GM23338 (cell line): Measurements from ENCODE around the gene PRDM5. TPM values are rescaled to one million over a fixed set of nuclear protein-coding genes. Genes with fewer than 3 reads are reported as not detected.

ENCODE experiments used
- ATAC-seq: fragments of 200-7000 bp; cut with Tn5 transposase; 3 replicates; pipeline ENCODE4 v1.9.1; 2020
- DNase-seq: peaks from one replicate; pipeline ENCODE4 v3.0.0-alpha.2; 2015; ENCODE audit warnings: low spot score
- H2AFZ ChIP-seq: fragments of 200-600 bp; sonication (generic); 2 replicates; pipeline ENCODE4 v1.8.0; 2016; ENCODE audit warnings: antibody characterized with exemption, mild to moderate bottlenecking, moderate library complexity
- H3F3A ChIP-seq: fragments of 200-600 bp; sonication (generic); replicated peaks from 2 replicates; pipeline ENCODE4 v1.8.0; 2017; ENCODE audit warnings: antibody characterized with exemption, mixed run types, low read depth
- H3K27ac ChIP-seq: fragments of 200-600 bp; sonication (generic); 2 replicates; pipeline ENCODE4 v1.6.1; 2016; ENCODE audit warnings: low read depth
- H3K27me3 ChIP-seq: fragments of 200-600 bp; sonication (generic); 2 replicates; pipeline ENCODE4 v1.8.0; 2016; ENCODE audit warnings: mild to moderate bottlenecking, mixed run types, moderate library complexity; ENCODE audit not compliant: insufficient read depth
- H3K36me3 ChIP-seq: fragments of 200-600 bp; sonication (generic); 2 replicates; pipeline ENCODE4 v1.8.0; 2016; ENCODE audit warnings: mild to moderate bottlenecking; ENCODE audit not compliant: insufficient read depth
- H3K4me1 ChIP-seq: fragments of 200-600 bp; sonication (generic); 2 replicates; pipeline ENCODE4 v1.8.0; 2016; ENCODE audit warnings: mild to moderate bottlenecking, moderate library complexity; ENCODE audit not compliant: insufficient read depth
- H3K4me2 ChIP-seq: fragments of 200-600 bp; sonication (generic); 2 replicates; pipeline ENCODE4 v1.7.1; 2017; ENCODE audit warnings: mixed run types
- H3K4me3 ChIP-seq: fragments of 200-600 bp; sonication (generic); 2 replicates; pipeline ENCODE4 v1.6.1; 2016; ENCODE audit warnings: mixed run types
- H3K79me2 ChIP-seq: fragments of 200-600 bp; sonication (generic); replicated peaks from 2 replicates; pipeline ENCODE4 v1.8.0; 2017; ENCODE audit warnings: mild to moderate bottlenecking; ENCODE audit not compliant: insufficient read depth
- H3K9me2 ChIP-seq: fragments of 200-600 bp; sonication (generic); 2 replicates; pipeline ENCODE4 v1.8.0; 2017; ENCODE audit not compliant: insufficient read depth
- H4K20me1 ChIP-seq: fragments of 200-600 bp; sonication (generic); replicated peaks from 2 replicates; pipeline ENCODE4 v1.8.0; 2017; ENCODE audit warnings: mild to moderate bottlenecking; ENCODE audit not compliant: insufficient read depth
- H3K27ac Mint-ChIP-seq: 2 replicates; pipeline ENCODE4 v1.8.0; 2020; ENCODE audit warnings: inconsistent platforms, mild to moderate bottlenecking, moderate library complexity, mixed read lengths
- H3K27me3 Mint-ChIP-seq: 3 replicates; pipeline ENCODE4 v1.8.0; 2022; ENCODE audit warnings: low read depth, mild to moderate bottlenecking, moderate library complexity, mixed read lengths, inconsistent platforms; ENCODE audit not compliant: insufficient read depth, poor library complexity
- H3K36me3 Mint-ChIP-seq: 3 replicates; pipeline ENCODE4 v1.8.0; 2021; ENCODE audit warnings: low read depth, mild to moderate bottlenecking, inconsistent platforms, moderate library complexity, mixed read lengths
- H3K4me1 Mint-ChIP-seq: 3 replicates; pipeline ENCODE4 v1.8.0; 2020; ENCODE audit warnings: mild to moderate bottlenecking, inconsistent platforms, mixed read lengths
- H3K4me3 Mint-ChIP-seq: 3 replicates; pipeline ENCODE4 v1.8.0; 2021; ENCODE audit warnings: moderate library complexity, mild to moderate bottlenecking, inconsistent platforms, mixed read lengths
- H3K9me3 Mint-ChIP-seq: 3 replicates; pipeline ENCODE4 v1.8.0; 2020; ENCODE audit warnings: moderate library complexity, mild to moderate bottlenecking, inconsistent platforms, mixed read lengths
- EZH2 ChIP-seq: fragments of 200-600 bp; sonication (generic); IDR thresholded peaks from one replicate; pipeline ENCODE4 v1.8.0; 2017; ENCODE audit warnings: antibody characterized with exemption, mild to moderate bottlenecking, low read depth; ENCODE audit not compliant: unreplicated experiment
- POLR2AphosphoS5 ChIP-seq: IDR thresholded peaks from 2 replicates; pipeline ENCODE4 v1.6.1; 2016; ENCODE audit warnings: antibody characterized with exemption, low read depth
- ZNF114 ChIP-seq: fragments of 250-450 bp; sonication (Bioruptor Pico); IDR thresholded peaks from 2 replicates; pipeline ENCODE4 v1.5.0; 2020; ENCODE audit warnings: mild to moderate bottlenecking, moderate library complexity
- ZNF331 ChIP-seq: fragments of 250-450 bp; sonication (Bioruptor Pico); IDR thresholded peaks from 2 replicates; pipeline ENCODE4 v1.5.0; 2020; ENCODE audit warnings: low read depth, mild to moderate bottlenecking, moderate library complexity
- polyA plus RNA-seq: library from polyadenylated mRNA; unstranded; fragments of >200 nt; fragmentation: Nextera tagmentation; extraction: Ambion mirVana; gene quantifications from 2 replicates; pipeline ENCODE4 v1.2.1, GENCODE V29; 2016
- total RNA-seq: library from RNA; depleted of rRNA; stranded (reverse); fragments of >200 nt; shearing (Covaris generic); gene quantifications from 2 replicates; pipeline ENCODE4 v1.2.3, GENCODE V29; 2014
- TF ChIP-seq, protein P1 (sequence below): fragments of 250-450 bp; sonication (Bioruptor Pico); IDR thresholded peaks from 2 replicates; pipeline ENCODE4 v1.5.0; 2020; ENCODE audit warnings: mild to moderate bottlenecking, moderate library complexity
- TF ChIP-seq, protein P2 (sequence below): IDR thresholded peaks from 2 replicates; pipeline ENCODE4 v1.6.1; 2016; ENCODE audit warnings: antibody characterized with exemption
- TF ChIP-seq, protein P3 (sequence below): IDR thresholded peaks from one replicate; pipeline ENCODE4 v1.6.1; 2018; ENCODE audit warnings: antibody characterized with exemption; ENCODE audit not compliant: unreplicated experiment

PRDM5 gene
- total and polyA plus RNA-seq, 2 experiments from 2014 or later = 11.2 to 40.4 TPM

DNA sequence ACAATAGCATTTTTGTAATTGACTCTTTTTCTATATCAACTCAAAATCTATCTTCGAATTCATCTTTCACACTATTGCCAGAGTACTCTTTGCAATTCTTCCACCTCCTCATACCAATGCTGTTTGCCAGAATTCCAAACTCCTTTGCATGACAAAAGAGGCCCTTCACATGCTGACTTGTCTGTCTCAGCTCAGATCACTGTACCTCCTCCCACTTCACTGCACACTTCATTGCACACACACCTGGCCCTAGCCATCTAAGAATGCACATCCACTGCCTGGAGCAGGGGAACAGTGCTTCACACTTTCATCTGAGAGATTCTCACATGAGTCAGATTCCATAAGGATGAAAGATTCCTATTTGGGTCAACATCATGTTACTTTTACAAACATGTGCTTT lies 56.5 kb downstream of the PRDM5 start (continued):
- TF ChIP-seq, protein P1, sequence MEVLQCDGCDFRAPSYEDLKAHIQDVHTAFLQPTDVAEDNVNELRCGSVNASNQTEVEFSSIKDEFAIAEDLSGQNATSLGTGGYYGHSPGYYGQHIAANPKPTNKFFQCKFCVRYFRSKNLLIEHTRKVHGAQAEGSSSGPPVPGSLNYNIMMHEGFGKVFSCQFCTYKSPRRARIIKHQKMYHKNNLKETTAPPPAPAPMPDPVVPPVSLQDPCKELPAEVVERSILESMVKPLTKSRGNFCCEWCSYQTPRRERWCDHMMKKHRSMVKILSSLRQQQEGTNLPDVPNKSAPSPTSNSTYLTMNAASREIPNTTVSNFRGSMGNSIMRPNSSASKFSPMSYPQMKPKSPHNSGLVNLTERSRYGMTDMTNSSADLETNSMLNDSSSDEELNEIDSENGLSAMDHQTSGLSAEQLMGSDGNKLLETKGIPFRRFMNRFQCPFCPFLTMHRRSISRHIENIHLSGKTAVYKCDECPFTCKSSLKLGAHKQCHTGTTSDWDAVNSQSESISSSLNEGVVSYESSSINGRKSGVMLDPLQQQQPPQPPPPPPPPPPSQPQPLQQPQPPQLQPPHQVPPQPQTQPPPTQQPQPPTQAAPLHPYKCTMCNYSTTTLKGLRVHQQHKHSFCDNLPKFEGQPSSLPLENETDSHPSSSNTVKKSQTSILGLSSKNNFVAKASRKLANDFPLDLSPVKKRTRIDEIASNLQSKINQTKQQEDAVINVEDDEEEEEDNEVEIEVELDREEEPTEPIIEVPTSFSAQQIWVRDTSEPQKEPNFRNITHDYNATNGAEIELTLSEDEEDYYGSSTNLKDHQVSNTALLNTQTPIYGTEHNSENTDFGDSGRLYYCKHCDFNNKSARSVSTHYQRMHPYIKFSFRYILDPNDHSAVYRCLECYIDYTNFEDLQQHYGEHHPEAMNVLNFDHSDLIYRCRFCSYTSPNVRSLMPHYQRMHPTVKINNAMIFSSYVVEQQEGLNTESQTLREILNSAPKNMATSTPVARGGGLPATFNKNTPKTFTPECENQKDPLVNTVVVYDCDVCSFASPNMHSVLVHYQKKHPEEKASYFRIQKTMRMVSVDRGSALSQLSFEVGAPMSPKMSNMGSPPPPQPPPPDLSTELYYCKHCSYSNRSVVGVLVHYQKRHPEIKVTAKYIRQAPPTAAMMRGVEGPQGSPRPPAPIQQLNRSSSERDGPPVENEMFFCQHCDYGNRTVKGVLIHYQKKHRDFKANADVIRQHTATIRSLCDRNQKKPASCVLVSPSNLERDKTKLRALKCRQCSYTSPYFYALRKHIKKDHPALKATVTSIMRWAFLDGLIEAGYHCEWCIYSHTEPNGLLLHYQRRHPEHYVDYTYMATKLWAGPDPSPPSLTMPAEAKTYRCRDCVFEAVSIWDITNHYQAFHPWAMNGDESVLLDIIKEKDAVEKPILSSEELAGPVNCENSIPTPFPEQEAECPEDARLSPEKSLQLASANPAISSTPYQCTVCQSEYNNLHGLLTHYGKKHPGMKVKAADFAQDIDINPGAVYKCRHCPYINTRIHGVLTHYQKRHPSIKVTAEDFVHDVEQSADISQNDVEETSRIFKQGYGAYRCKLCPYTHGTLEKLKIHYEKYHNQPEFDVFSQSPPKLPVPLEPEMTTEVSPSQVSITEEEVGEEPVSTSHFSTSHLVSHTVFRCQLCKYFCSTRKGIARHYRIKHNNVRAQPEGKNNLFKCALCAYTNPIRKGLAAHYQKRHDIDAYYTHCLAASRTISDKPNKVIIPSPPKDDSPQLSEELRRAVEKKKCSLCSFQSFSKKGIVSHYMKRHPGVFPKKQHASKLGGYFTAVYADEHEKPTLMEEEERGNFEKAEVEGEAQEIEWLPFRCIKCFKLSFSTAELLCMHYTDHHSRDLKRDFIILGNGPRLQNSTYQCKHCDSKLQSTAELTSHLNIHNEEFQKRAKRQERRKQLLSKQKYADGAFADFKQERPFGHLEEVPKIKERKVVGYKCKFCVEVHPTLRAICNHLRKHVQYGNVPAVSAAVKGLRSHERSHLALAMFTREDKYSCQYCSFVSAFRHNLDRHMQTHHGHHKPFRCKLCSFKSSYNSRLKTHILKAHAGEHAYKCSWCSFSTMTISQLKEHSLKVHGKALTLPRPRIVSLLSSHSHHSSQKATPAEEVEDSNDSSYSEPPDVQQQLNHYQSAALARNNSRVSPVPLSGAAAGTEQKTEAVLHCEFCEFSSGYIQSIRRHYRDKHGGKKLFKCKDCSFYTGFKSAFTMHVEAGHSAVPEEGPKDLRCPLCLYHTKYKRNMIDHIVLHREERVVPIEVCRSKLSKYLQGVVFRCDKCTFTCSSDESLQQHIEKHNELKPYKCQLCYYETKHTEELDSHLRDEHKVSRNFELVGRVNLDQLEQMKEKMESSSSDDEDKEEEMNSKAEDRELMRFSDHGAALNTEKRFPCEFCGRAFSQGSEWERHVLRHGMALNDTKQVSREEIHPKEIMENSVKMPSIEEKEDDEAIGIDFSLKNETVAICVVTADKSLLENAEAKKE = no peak

DNA sequence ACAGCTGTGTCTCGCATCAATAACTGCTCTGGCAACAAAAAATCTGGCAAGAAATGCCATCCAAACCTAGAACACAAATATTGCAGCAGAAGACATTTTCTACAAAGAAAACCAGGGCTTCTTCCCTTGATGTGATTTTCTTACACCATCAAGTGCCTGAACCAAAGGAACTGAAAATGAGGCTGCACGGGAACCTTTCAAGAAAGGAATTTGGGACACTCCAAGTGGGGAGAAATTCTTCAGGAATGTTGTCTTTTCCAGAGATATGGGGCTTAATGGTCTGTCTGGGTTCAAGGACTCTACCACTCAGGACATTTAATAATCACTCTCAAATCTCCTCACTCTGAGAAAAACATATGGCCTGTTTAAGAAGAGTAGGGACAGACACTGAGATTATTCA lies 57.6 kb downstream of the PRDM5 start:
- Histone ChIP-seq H3K79me2 (peaks cover 20% of the 10 kb centered on the region; the same call in 1 of the 2 replicates), H3K36me3 (no peaks in the 10 kb centered on the region), H3K9me2 (0 out of 2 replicates have a peak, but pooled peaks cover 3% of the 10 kb centered on the region), H3K4me2 (no peak overlapping the region), H4K20me1 (no peaks in the 10 kb centered on the region), H2AFZ (no peak overlapping the region), H3F3A (no peaks in the 10 kb centered on the region), H3K27ac (no peak overlapping the region), H3K4me1 (peaks cover 28% of the 10 kb centered on the region), H3K27me3 (no peaks in the 10 kb centered on the region), H3K4me3 (no peak overlapping the region)
- ATAC-seq (no peak), DNase-seq (no peak)
- no peaks in the 10 kb centered on the region for H3K9me3 Mint-ChIP-seq
- H3K4me1 Mint-ChIP-seq = peaks cover 27% of the 10 kb centered on the region
- no peak overlapping the region for H3K4me3 Mint-ChIP-seq
- peaks cover 3% of the 10 kb centered on the region for H3K27me3 Mint-ChIP-seq
- H3K36me3 Mint-ChIP-seq = no peaks in the 10 kb centered on the region
- H3K27ac Mint-ChIP-seq = no peak overlapping the region
- no peak for TF ChIP-seq ZNF114 (CRISPR knock-in tag)
- TF ChIP-seq POLR2AphosphoS5 = no peak
- no peak for TF ChIP-seq EZH2
- TF ChIP-seq, protein P2, sequence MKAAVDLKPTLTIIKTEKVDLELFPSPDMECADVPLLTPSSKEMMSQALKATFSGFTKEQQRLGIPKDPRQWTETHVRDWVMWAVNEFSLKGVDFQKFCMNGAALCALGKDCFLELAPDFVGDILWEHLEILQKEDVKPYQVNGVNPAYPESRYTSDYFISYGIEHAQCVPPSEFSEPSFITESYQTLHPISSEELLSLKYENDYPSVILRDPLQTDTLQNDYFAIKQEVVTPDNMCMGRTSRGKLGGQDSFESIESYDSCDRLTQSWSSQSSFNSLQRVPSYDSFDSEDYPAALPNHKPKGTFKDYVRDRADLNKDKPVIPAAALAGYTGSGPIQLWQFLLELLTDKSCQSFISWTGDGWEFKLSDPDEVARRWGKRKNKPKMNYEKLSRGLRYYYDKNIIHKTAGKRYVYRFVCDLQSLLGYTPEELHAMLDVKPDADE = no peak
- TF ChIP-seq ZNF331 (CRISPR knock-in tag) = no peak
- TF ChIP-seq, protein P3, sequence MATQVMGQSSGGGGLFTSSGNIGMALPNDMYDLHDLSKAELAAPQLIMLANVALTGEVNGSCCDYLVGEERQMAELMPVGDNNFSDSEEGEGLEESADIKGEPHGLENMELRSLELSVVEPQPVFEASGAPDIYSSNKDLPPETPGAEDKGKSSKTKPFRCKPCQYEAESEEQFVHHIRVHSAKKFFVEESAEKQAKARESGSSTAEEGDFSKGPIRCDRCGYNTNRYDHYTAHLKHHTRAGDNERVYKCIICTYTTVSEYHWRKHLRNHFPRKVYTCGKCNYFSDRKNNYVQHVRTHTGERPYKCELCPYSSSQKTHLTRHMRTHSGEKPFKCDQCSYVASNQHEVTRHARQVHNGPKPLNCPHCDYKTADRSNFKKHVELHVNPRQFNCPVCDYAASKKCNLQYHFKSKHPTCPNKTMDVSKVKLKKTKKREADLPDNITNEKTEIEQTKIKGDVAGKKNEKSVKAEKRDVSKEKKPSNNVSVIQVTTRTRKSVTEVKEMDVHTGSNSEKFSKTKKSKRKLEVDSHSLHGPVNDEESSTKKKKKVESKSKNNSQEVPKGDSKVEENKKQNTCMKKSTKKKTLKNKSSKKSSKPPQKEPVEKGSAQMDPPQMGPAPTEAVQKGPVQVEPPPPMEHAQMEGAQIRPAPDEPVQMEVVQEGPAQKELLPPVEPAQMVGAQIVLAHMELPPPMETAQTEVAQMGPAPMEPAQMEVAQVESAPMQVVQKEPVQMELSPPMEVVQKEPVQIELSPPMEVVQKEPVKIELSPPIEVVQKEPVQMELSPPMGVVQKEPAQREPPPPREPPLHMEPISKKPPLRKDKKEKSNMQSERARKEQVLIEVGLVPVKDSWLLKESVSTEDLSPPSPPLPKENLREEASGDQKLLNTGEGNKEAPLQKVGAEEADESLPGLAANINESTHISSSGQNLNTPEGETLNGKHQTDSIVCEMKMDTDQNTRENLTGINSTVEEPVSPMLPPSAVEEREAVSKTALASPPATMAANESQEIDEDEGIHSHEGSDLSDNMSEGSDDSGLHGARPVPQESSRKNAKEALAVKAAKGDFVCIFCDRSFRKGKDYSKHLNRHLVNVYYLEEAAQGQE = no peak
